Smooth muscle cell (in vitro differentiated cells): ENCODE measurements around the gene SYT11. TPM values are rescaled to one million over a fixed set of nuclear protein-coding genes. Genes with fewer than 3 reads are reported as not detected.

Experiments used
- DNase-seq: peaks from one replicate; lab custom pipeline; 2025; ENCODE audit not compliant: unreplicated experiment; lab: John Stamatoyannopoulos, UW
- H2AFZ ChIP-seq: fragments of 200-600 bp; sonication (generic); 2 replicates; pipeline ENCODE4 v1.6.0; 2016; ENCODE audit warnings: antibody characterized with exemption, low read depth, mild to moderate bottlenecking
- H3F3A ChIP-seq: fragments of 200-600 bp; sonication (generic); 2 replicates; pipeline ENCODE4 v1.6.0; 2017; ENCODE audit warnings: antibody characterized with exemption, low read depth
- H3K27ac ChIP-seq: fragments of 200-600 bp; sonication (generic); 2 replicates; pipeline ENCODE4 v1.5.1; 2016; ENCODE audit warnings: low read depth, mild to moderate bottlenecking
- H3K27me3 ChIP-seq: fragments of 200-600 bp; sonication (generic); 2 replicates; pipeline ENCODE4 v1.6.1; 2016; ENCODE audit warnings: low read depth, mild to moderate bottlenecking
- H3K36me3 ChIP-seq: fragments of 200-600 bp; sonication (generic); 2 replicates; pipeline ENCODE4 v1.5.1; 2016; ENCODE audit warnings: low read depth
- H3K4me1 ChIP-seq: fragments of 200-600 bp; sonication (generic); 2 replicates; pipeline ENCODE4 v1.5.1; 2016; ENCODE audit warnings: low read depth
- H3K4me2 ChIP-seq: fragments of 200-600 bp; sonication (generic); 2 replicates; pipeline ENCODE4 v1.6.0; 2016; ENCODE audit warnings: mild to moderate bottlenecking
- H3K4me3 ChIP-seq: fragments of 200-600 bp; sonication (generic); 2 replicates; pipeline ENCODE4 v1.5.1; 2016; ENCODE audit warnings: mild to moderate bottlenecking
- H3K79me2 ChIP-seq: fragments of 200-600 bp; sonication (generic); 2 replicates; pipeline ENCODE4 v1.6.0; 2016; ENCODE audit warnings: low read depth, mild to moderate bottlenecking
- H3K9ac ChIP-seq: fragments of 200-600 bp; sonication (generic); 2 replicates; pipeline ENCODE4 v1.6.0; 2016; ENCODE audit warnings: low read depth
- H3K9me3 ChIP-seq: fragments of 200-600 bp; sonication (generic); replicated peaks from 2 replicates; pipeline ENCODE4 v1.5.1; 2016; ENCODE audit warnings: low read depth
- H4K20me1 ChIP-seq: fragments of 200-600 bp; sonication (generic); 2 replicates; pipeline ENCODE4 v1.6.0; 2016; ENCODE audit warnings: low read depth
- CTCF ChIP-seq: fragments of 200-600 bp; sonication (generic); IDR thresholded peaks from 2 replicates; pipeline ENCODE4 v1.5.1; 2017; ENCODE audit warnings: borderline replicate concordance, mild to moderate bottlenecking, antibody characterized with exemption; ENCODE audit not compliant: insufficient read depth, poor library complexity, severe bottlenecking
- WGBS: methylation state at CpG from one replicate; pipeline ENCODE4 v1.1.7; 2016; ENCODE audit warnings: low lambda C conversion rate; 5-methylcytosine and 5-hydroxymethylcytosine counted together
- polyA plus RNA-seq: library from polyadenylated mRNA; unstranded; fragments of >200 nt; fragmentation: Nextera tagmentation; extraction: Ambion mirVana; gene quantifications from 2 replicates; pipeline ENCODE4 v1.2.1, GENCODE V29; 2016
- total RNA-seq: library from RNA; depleted of rRNA; stranded (reverse); fragments of >200 nt; gene quantifications from 2 replicates; pipeline ENCODE4 v1.2.3, GENCODE V29; 2014

SYT11 gene
- total and polyA plus RNA-seq, 2 experiments from 2014 or later, result 2.9 to 3.4 TPM

DNA sequence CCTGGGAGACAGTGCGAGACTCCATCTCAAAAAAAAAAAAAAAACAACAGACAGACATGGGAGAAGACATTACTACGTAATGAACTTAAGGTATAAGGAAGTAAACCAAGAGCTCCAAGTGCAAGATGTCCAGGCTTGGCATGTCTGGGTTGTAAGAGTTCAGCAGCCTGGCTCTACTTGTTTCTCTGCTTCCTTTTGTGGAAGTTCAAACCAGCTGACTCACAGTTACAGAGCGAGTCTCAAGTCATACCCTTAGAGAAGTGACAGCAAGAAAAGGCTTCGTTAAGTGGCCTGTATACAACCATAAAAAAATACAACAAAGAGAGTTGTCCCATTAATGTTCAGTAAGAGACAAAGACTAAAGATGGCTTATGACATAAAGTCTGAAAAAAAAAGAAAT lies 50.5 kb downstream of the SYT11 start:
- Histone ChIP-seq H3K27me3 (no peaks in the 10 kb centered on the region), H3K4me1 (peaks cover 9% of the 10 kb centered on the region), H3K9me3 (no peaks in the 10 kb centered on the region), H3K4me2 (peak overlapping the region; percentile 97), H3K4me3 (peak overlapping the region; percentile 72), H3K36me3 (peaks cover 28% of the 10 kb centered on the region), H3K9ac (peak overlapping the region; percentile 91), H3F3A (peaks cover 31% of the 10 kb centered on the region), H4K20me1 (peaks cover 19% of the 10 kb centered on the region), H3K27ac (peak overlapping the region; percentile 71), H3K79me2 (peaks cover 45% of the 10 kb centered on the region), H2AFZ (no peak overlapping the region)
- no peak for DNase-seq
- TF ChIP-seq CTCF, result no peak
- WGBS, result 38% methylated on average over 4 of the region's 4 CpGs

- WGBS, result 7% methylated on average over 11 of the region's 11 CpGs
- peaks cover 41% of the 10 kb centered on the region for H3K79me2 ChIP-seq
These were observed 51.3 kb downstream of the SYT11 start for GRCh38 chr1:155910621-155911121.

GRCh38 chr1:155911156-155912055 lies 52.0 kb downstream of the SYT11 start, which contains the start of gene RIT1:
RIT1 (minus strand) TSS chr1:155911349; CDS start chr1:155910761, 588 bp downstream.
- Histone ChIP-seq H3F3A (peaks cover 42% of the 10 kb centered on the region), H3K79me2 (peaks cover 35% of the 10 kb centered on the region), H3K27ac (peak within 1 kb of the TSS; percentile 71), H3K4me2 (peak within 1 kb of the TSS; percentile 97), H3K9ac (peak within 1 kb of the TSS; percentile 91), H3K36me3 (peaks cover 23% of the 10 kb centered on the region), H3K4me3 (peak within 1 kb of the TSS; percentile 72), H3K4me1 (peaks cover 9% of the 10 kb centered on the region), H3K27me3 (no peaks in the 10 kb centered on the region), H3K9me3 (no peaks in the 10 kb centered on the region), H4K20me1 (peaks cover 6% of the 10 kb centered on the region), H2AFZ (no peak within 1 kb of the TSS)
- 8% methylated on average over 31 of the region's 34 CpGs for WGBS
- peak; percentile 56 for DNase-seq
- no peak for TF ChIP-seq CTCF

More at GRCh38 chr1:155910621-155911121, 51.3 kb downstream of the SYT11 start:
- peak overlapping the region; percentile 71 for H3K27ac ChIP-seq
- no peak for TF ChIP-seq CTCF
- no peaks in the 10 kb centered on the region for H3K9me3 ChIP-seq
- peak overlapping the region; percentile 97 for H3K4me2 ChIP-seq
- no peak for DNase-seq
- H3K27me3 ChIP-seq, result no peaks in the 10 kb centered on the region
- peaks cover 9% of the 10 kb centered on the region for H3K4me1 ChIP-seq
- H3K9ac ChIP-seq, result peak overlapping the region; percentile 91
- H2AFZ ChIP-seq, result no peak overlapping the region
- peaks cover 35% of the 10 kb centered on the region for H3F3A ChIP-seq
- peak overlapping the region; percentile 72 for H3K4me3 ChIP-seq
- H4K20me1 ChIP-seq, result peaks cover 13% of the 10 kb centered on the region
- peaks cover 24% of the 10 kb centered on the region for H3K36me3 ChIP-seq
